ENCODE results near the gene ARHGEF12.
A peak's percentile ranks its signal among the peaks of the same experiment; 100 is the strongest.

The ARHGEF12 gene

DNA sequence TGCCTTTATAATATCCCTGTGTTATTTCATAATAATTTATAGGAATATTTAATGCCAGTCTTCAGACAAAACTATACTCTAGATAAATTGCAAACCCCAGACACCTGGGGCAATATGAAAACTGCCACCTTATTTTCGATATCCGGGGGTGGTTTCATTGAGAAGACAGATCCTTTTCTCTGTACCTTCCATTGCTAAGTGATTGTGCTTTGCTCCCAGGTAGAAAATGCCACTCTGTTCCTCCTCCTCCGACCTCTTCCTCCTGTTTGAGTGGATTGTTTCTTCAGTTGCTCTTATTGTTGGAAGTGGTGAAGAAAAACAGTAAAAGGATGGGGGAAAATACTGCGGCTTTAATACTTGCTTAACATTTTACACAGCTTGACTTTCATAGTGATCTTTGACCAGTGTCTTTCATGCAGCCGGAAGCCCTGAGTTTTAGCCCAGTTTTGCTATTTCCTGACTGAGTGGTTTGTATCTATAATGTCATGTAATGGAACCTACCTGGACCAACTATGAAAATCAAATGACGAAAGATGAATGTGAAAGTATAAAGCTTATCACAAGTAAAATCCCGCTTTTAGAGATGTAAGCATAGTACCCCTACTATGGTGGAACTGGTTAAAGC, 169.7 kb downstream of the ARHGEF12 start:
- no peak for ATAC-seq (replicated peaks; ENCODE audit: extremely low read depth, poor library complexity, severe bottlenecking)
- no peak for DNase-seq (ENCODE audit: low spot score in 2 of 2)
- Mint-ChIP-seq H3K36me3 (ENCODE audit: insufficient read depth) (no peaks in the 10 kb centered on the region), H3K27ac (ENCODE audit: low read depth) (no peak overlapping the region), H3K9me3 (no peaks in the 10 kb centered on the region), H3K4me3 (no peak overlapping the region), H3K4me1 (peaks cover 3% of the 10 kb centered on the region), H3K27me3 (peaks cover 98% of the 10 kb centered on the region)

DNA sequence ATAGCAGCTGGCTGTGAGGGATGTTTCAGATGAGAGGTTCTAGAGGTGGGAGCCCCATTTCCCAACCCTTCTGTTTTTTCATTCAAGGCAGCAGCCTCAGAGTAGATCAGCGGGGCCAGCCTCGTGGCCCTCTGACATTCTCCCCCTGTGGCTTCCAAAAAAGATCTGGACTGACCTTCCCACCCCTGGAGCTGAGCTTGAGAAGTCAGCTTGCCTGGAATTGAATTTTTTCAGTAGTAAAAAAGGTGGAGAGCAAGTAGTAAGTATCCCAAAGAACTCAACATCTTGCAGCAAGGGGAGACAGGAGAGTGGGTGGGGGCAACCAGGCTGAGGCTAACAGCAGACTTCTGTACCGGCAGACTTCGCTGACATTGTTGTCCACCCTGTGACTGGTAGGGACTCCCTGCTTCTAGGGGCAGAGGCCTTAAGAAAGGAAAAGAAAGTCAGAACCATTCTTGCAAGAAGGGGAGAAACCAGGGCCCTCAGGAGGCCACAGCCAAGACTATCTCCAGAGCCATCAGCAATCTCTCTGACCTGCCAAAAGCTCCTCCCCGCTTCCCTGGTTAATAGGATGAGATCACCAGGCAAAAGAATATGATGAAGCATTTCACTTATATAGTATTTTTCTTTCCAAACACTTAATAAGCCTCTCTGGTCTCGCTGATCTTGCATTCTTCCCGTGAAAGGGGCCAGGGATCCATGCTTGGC, 173.3 kb downstream of the ARHGEF12 start:
- Mint-ChIP-seq H3K27me3 (peaks cover 84% of the 10 kb centered on the region), H3K4me1 (peaks cover 5% of the 10 kb centered on the region), H3K36me3 (ENCODE audit: insufficient read depth) (peaks cover 1% of the 10 kb centered on the region), H3K9me3 (no peaks in the 10 kb centered on the region), H3K27ac (ENCODE audit: low read depth) (no peak overlapping the region), H3K4me3 (no peak overlapping the region)
- no peak for ATAC-seq (replicated peaks; ENCODE audit: extremely low read depth, poor library complexity, severe bottlenecking)
- DNase-seq (ENCODE audit: low spot score in 2 of 2) = no peak

DNA sequence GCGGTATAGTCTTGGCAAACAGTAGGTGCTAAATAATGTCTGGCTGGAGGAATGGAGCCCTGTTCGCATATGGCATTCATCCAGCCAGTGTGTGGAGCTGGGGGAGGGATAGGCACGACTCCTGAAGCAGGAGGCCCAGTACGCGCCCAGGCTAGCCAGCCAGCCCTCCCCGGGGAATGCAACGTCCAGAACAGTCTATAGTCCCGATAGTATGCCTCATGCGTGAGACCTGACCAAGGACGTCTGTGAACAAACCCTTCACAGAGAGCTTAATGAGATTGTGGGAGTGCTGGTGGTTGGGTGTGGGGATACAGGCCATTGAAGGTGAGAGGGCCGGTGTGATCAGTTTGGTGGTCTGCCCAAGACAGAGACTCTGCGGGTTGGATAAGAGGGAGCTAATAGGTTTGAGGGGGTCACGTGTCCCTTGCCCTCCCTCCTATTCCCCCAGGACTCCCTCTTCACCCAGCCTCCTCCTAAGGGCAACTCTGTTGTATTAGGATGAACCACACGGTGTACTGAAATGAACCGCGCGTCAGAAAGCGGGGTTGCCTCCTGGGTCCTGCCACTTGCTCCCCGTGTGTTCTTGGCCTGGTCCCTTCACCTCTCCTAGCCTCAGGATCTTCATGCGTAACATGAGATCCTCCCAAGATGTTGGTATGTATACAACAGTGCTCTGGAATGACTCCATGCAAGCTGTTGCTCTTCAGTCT, 174.3 kb downstream of the ARHGEF12 start:
- Mint-ChIP-seq H3K36me3 (ENCODE audit: insufficient read depth) (peaks cover 1% of the 10 kb centered on the region), H3K4me1 (peaks cover 5% of the 10 kb centered on the region), H3K27ac (ENCODE audit: low read depth) (no peak overlapping the region), H3K27me3 (peaks cover 84% of the 10 kb centered on the region), H3K4me3 (no peak overlapping the region), H3K9me3 (no peaks in the 10 kb centered on the region)
- no peak for DNase-seq (ENCODE audit: low spot score in 2 of 2)
- no peak for ATAC-seq (replicated peaks; ENCODE audit: extremely low read depth, poor library complexity, severe bottlenecking)

DNA sequence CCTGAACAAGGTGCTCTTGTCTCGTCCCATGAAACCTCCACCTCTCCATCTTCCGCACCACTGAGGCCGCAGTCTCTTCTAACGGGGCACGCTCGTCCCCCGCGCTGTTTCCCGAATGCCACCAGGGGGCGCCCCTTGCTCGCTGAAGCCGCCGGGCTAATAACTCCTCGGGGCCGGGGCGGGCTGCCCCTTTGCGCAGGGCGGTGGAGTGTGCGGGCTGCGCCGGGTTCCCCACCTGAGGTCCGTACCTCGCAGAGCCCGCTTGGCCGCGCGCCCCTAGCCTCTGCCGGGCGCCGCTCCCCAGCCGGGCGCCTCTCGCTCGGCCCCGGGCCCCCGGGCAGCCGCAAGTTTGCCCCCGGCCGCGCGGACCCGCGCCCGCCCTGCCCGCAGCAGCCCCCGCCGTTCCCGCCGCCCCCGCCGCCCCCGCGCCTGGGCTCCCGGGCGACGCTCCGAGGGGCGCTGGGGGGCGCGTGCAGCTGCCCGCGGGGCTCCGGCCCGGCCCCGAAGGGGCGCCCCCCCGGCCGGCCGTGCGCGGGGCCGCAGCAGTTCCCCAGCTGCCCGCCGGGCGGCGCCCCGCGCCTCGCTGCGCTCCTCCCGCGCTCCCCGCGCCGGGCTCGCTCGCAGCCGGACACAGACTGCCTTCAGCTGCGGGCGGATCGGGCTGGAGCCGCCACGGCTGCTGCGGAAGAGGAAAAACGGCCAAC, 175.1 kb downstream of the ARHGEF12 start, which contains the start of gene GRIK4:
GRIK4 (plus strand) TSS at position 633 of the 704 bp plus-strand sequence. CDS start 148,571 bp downstream, outside the sequence.
- no peak within 1 kb of the TSS for H3K27ac Mint-ChIP-seq (ENCODE audit: low read depth)

DNA sequence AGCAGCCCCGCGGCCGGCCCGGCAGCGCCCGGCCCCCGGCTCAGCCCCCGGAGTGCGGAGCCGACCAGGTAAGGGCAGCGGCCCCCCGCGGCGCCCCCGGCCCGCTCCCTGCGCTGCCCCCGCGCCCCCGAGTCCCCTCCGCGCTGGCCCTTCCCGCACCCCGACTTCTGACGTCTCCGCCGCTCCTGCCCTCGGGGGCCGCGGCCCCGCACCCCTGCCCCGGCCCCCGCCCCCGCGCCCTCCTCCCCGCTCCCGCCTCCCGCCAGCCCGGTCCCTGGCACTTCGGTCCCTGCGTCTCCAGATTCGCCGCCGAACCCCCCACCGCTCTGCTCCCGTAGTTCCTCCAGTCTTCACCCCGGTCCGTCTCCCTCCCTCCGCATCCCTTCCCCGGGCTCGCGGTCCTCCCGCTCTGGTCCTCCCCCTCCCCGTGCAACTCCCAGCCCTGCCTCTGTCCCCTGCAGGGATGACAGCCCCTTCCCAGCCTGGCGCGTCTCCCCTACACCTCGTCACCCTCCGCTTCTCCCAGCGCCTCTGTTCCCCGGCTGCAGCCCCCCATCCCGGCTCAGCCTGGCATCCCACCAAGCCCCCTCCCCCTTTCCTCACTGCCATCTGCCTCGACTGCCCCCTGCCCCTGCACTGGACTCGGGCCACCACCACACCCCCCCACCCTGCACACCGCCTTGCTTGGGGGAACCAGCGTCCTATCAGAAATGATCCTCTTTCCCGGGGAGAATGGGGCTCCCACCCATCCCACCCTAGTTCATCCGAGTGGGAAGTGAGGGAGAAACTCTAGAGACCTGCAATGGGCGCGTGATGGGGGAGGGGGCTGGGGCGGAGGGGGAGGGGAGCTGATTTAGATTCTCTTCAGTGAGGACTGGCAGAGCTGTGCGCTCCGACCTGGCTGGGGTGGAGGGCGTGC, 175.9 kb downstream of the ARHGEF12 start:
- no peak for ATAC-seq (replicated peaks; ENCODE audit: extremely low read depth, poor library complexity, severe bottlenecking)
- Mint-ChIP-seq H3K4me1 (peaks cover 10% of the 10 kb centered on the region), H3K36me3 (ENCODE audit: insufficient read depth) (peaks cover 1% of the 10 kb centered on the region), H3K27ac (ENCODE audit: low read depth) (no peak overlapping the region), H3K9me3 (no peaks in the 10 kb centered on the region), H3K4me3 (peak overlapping the region; percentile 36), H3K27me3 (peaks cover 84% of the 10 kb centered on the region)
- no peak for DNase-seq (ENCODE audit: low spot score in 2 of 2)

More for the DNA sequence above, 175.1 kb downstream of the ARHGEF12 start, which contains the start of gene GRIK4:
- H3K9me3 Mint-ChIP-seq = no peaks in the 10 kb centered on the region
- peaks cover 84% of the 10 kb centered on the region for H3K27me3 Mint-ChIP-seq
- DNase-seq (ENCODE audit: low spot score in 2 of 2) (peak; percentile 53 to 65), ATAC-seq (replicated peaks; ENCODE audit: extremely low read depth, poor library complexity, severe bottlenecking) (peak; percentile 74)
- peaks cover 1% of the 10 kb centered on the region for H3K36me3 Mint-ChIP-seq (ENCODE audit: insufficient read depth)
- peak within 1 kb of the TSS; percentile 36 for H3K4me3 Mint-ChIP-seq
- H3K4me1 Mint-ChIP-seq = peaks cover 8% of the 10 kb centered on the region

DNA sequence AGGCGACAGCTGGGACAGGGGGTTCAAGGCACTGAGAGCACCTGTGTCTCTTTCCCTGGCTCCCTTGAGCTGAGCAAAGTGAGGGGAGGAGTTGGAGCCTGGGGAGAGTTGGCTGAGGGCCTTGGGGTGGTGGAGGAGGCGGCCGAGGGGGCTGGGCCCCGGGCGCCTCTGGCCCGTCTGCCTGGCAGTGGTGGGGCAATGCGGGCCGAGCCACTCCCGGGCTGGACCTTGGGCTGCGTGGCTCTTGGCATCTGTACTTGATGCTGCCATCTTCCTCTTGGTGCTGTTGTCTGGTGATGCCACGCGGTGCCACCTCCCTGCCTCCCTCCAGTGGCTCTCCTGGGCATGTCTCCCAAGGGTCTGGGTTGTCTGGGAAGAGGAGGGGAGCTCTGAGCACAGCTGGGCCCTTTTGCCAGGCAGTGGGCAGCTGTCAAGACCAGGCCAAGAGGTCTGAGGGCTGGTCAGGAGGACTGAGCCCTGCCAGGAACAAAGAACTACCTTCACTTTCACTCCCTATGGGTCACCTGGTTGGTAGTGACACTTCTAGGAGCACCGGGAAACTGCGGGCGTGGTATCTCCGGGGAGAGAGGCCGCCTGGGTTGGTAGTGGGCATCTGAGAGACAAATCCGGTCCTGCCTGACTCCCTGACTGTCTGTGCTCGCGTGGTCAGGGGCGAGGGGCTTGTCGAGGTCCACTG, 176.7 kb downstream of the ARHGEF12 start:
- DNase-seq (ENCODE audit: low spot score in 2 of 2) (no peak), ATAC-seq (replicated peaks; ENCODE audit: extremely low read depth, poor library complexity, severe bottlenecking) (no peak)
- Mint-ChIP-seq H3K27ac (ENCODE audit: low read depth) (no peak overlapping the region), H3K36me3 (ENCODE audit: insufficient read depth) (peaks cover 1% of the 10 kb centered on the region), H3K4me3 (peak overlapping the region; percentile 36), H3K27me3 (peaks cover 84% of the 10 kb centered on the region), H3K4me1 (peaks cover 10% of the 10 kb centered on the region), H3K9me3 (no peaks in the 10 kb centered on the region)

DNA sequence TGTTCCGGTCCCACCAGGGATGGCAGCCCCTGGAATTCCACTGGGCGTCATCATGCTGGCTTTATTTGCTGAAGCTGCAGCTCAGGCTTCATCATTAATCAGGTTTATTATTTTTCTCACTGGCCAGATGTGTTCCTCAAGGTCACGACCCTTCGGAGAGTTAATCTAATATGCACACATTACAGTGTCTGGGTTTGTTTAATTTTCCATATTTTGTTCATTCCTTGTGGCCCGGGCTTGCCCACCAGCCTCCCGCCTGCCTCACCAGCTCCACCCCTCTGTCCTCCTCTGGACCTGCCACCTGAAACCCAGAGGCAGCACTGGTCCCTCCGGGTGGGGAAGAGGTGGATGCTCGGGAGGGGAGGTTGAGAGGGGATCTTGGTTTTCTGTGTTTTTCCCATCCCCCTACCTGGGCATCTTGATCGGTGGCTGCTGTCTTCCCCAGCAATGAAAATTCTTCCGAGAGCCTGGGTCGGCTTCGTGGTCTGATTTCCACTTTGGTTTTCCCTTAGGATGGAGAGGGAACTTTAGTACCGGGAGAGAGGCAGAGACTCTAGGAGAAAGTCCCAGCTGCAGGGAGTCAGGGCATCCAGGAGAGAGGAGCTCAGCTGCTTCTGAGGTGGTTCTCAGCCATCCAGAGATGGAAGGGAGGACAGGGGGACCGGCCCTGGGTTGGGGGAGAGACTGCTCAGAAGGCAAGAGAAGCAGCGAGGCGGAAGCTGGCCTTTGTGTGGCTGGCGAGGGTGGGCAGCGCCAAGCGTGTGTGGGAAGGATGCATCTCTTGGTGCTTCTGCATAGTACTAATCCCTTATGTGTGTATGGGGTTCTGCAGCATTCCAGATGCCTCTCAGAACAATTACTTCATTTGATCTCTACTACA, 177.5 kb downstream of the ARHGEF12 start:
- no peak for ATAC-seq (replicated peaks; ENCODE audit: extremely low read depth, poor library complexity, severe bottlenecking)
- DNase-seq (ENCODE audit: low spot score in 2 of 2) = no peak
- H3K4me1 Mint-ChIP-seq = peaks cover 10% of the 10 kb centered on the region
- H3K27me3 Mint-ChIP-seq = peaks cover 79% of the 10 kb centered on the region
- H3K36me3 Mint-ChIP-seq (ENCODE audit: insufficient read depth) = peaks cover 1% of the 10 kb centered on the region
- no peaks in the 10 kb centered on the region for H3K9me3 Mint-ChIP-seq
- no peak overlapping the region for H3K27ac Mint-ChIP-seq (ENCODE audit: low read depth)
- no peak overlapping the region for H3K4me3 Mint-ChIP-seq

DNA sequence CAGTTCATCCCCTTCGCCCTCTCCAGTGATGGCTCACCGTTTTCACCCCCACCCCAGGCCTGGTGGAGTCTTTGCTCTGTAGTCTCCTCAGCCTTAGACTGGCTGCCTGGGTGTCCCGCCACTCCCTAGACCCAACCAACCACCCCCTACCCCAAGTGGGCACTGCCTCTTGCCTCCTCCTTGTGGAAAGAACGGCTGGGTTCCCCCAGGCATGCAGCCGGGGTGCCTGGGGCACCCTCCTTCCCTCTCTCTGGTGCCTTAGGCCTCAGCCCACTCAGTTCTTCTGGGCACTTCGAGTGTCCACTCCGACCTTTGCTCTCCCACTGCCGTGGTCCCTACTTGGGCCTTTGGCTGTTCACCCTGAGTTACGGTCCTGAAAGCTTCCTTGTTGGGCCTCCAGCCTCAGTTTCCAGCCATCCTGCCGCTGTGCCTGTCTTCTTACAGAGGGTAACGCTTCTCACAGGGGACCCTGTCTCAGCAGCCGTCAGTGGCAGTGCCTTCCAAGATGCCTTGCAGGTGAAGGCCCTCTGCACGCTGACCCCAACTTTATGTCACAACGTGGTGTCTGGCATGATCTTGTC, 178.4 kb downstream of the ARHGEF12 start:
- ATAC-seq (replicated peaks; ENCODE audit: extremely low read depth, poor library complexity, severe bottlenecking) = no peak
- H3K36me3 Mint-ChIP-seq (ENCODE audit: insufficient read depth) = peaks cover 1% of the 10 kb centered on the region

DNA sequence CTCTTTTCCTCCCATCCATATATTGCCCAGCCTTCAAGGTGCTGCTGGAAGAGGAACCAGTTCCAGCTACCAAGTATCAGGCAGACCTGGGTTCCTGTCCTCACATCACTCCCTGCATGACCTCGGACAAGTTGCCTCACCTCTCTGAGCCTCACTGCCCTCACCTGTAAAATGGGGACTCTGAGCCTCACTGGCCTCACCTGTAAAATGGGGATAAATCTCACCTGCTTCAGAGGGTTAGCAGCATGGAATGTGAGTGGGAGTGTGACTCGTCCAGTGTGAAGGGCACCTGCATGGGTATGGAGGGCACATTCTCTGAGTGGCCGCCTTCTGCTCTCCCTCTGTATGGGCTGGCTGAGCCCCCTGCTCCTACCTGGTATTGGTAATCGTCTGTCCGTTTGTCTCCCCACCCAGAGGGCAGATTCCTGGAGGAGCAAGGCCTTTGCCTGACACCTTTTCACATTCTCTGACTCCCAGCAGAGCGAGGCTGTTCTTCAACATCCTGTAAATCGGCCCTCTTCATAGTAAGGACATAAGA, 179.0 kb downstream of the ARHGEF12 start:
- Mint-ChIP-seq H3K4me3 (no peak overlapping the region), H3K9me3 (no peaks in the 10 kb centered on the region), H3K27ac (ENCODE audit: low read depth) (no peak overlapping the region), H3K4me1 (peaks cover 10% of the 10 kb centered on the region), H3K36me3 (ENCODE audit: insufficient read depth) (peaks cover 1% of the 10 kb centered on the region), H3K27me3 (peaks cover 70% of the 10 kb centered on the region)
- DNase-seq (ENCODE audit: low spot score in 2 of 2) (no peak), ATAC-seq (replicated peaks; ENCODE audit: extremely low read depth, poor library complexity, severe bottlenecking) (no peak)

More for the DNA sequence above, 178.4 kb downstream of the ARHGEF12 start:
- H3K4me3 Mint-ChIP-seq = no peak overlapping the region
- H3K4me1 Mint-ChIP-seq = peaks cover 10% of the 10 kb centered on the region
- no peak for DNase-seq (ENCODE audit: low spot score in 2 of 2)
- no peaks in the 10 kb centered on the region for H3K9me3 Mint-ChIP-seq
- no peak overlapping the region for H3K27ac Mint-ChIP-seq (ENCODE audit: low read depth)
- H3K27me3 Mint-ChIP-seq = peaks cover 70% of the 10 kb centered on the region
